ENCODE data around the gene NGDN. TPM values are rescaled to one million over a fixed set of nuclear protein-coding genes. Genes with fewer than 3 reads are reported as not detected.

Gene NGDN
- total RNA-seq, 1 experiment from 2014 or later: 42.0 TPM

DNA sequence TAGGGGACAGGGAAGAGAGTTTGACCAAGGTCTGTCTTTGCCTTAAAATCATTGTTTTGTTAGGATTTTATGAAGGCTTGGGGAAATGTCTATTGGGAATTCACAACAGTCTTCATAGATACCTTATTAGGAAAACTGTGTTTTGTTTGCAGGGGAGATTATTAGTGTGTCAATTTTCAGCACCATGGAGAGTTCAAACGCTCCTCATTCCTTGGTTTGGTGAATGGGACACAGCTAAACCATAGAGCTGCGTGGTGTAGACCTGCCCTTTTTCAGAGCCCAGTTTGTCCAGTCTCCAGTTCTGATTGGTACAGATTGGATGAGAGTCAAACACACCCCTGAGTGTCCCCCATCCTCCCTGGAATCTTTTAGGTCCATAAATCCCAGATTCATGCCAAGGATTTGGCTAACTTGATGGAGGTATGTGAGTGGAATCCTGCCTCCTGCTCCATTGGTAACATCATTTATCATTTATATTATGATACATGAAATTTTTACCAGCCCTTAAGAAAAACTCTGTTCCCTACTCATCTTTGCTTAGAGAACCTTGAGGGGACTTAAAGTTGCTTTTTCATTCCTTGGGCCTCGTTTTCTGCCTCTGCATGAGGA is 12.0 kb downstream of the NGDN start:
- Histone ChIP-seq H4K20me1 (ENCODE audit: insufficient read depth) (no peaks in the 10 kb centered on the region), H3K27me3 (ENCODE audit: insufficient read depth, low read length) (no peaks in the 10 kb centered on the region), H3K27ac (ENCODE audit: low read depth, low read length) (no peak overlapping the region), H3K9ac (ENCODE audit: low read length) (no peak overlapping the region), H3K4me3 (replicated peaks in 1 of 2; ENCODE audit: low read depth in 1 of 2, low read length in 2 of 2) (no peak overlapping the region), H3K79me2 (ENCODE audit: insufficient read depth, low read length) (0 out of 2 replicates have a peak, but pooled peaks cover 2% of the 10 kb centered on the region), H2AFZ (ENCODE audit: low read depth, low read length, poor library complexity, severe bottlenecking) (no peak overlapping the region), H3K4me2 (ENCODE audit: low read length) (no peak overlapping the region), H3K9me2 (ENCODE audit: insufficient read depth) (no peaks in the 10 kb centered on the region), H3K36me3 (ENCODE audit: control insufficient read depth in 1 of 2, insufficient read depth in 2 of 2, low read length in 2 of 2) (peaks cover 18 to 22% of the 10 kb centered on the region in 2 experiments), H3K9me3 (ENCODE audit: control insufficient read depth in 1 of 2, insufficient read depth in 1 of 2, low read depth in 1 of 2, low read length in 2 of 2) (no peaks in the 10 kb centered on the region), H3K4me1 (ENCODE audit: control insufficient read depth in 1 of 2, insufficient read depth in 2 of 2, low read length in 2 of 2) (no peaks in the 10 kb centered on the region)
- ChIA-PET RAD21 (ENCODE audit: low non-redundant PET in 1 of 2, low total read pairs in 2 of 2, uncharacterized antibody in 2 of 2, unreplicated experiment in 2 of 2) (no interaction called here), POLR2A (no interaction called here), CTCF (interaction anchor here (0.8 to 6.0 kb wide), 2 partner anchors 78 to 82 kb away, joined by 3 to 69 read pairs; no protein-coding TSS in a partner anchor)
- no TSS peak for BruUV-seq (replicated peaks)
- DNase-seq (ENCODE audit: low read depth, low spot score): no peak
- ATAC-seq: no peak
- intact Hi-C loops (cut with micrococcal nuclease): no loop called here
- TF ChIP-seq, protein P1, sequence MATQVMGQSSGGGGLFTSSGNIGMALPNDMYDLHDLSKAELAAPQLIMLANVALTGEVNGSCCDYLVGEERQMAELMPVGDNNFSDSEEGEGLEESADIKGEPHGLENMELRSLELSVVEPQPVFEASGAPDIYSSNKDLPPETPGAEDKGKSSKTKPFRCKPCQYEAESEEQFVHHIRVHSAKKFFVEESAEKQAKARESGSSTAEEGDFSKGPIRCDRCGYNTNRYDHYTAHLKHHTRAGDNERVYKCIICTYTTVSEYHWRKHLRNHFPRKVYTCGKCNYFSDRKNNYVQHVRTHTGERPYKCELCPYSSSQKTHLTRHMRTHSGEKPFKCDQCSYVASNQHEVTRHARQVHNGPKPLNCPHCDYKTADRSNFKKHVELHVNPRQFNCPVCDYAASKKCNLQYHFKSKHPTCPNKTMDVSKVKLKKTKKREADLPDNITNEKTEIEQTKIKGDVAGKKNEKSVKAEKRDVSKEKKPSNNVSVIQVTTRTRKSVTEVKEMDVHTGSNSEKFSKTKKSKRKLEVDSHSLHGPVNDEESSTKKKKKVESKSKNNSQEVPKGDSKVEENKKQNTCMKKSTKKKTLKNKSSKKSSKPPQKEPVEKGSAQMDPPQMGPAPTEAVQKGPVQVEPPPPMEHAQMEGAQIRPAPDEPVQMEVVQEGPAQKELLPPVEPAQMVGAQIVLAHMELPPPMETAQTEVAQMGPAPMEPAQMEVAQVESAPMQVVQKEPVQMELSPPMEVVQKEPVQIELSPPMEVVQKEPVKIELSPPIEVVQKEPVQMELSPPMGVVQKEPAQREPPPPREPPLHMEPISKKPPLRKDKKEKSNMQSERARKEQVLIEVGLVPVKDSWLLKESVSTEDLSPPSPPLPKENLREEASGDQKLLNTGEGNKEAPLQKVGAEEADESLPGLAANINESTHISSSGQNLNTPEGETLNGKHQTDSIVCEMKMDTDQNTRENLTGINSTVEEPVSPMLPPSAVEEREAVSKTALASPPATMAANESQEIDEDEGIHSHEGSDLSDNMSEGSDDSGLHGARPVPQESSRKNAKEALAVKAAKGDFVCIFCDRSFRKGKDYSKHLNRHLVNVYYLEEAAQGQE (IDR thresholded peaks at IDR 0.05; ENCODE audit: low read depth): peak; percentile 66
- TF ChIP-seq, protein P2, sequence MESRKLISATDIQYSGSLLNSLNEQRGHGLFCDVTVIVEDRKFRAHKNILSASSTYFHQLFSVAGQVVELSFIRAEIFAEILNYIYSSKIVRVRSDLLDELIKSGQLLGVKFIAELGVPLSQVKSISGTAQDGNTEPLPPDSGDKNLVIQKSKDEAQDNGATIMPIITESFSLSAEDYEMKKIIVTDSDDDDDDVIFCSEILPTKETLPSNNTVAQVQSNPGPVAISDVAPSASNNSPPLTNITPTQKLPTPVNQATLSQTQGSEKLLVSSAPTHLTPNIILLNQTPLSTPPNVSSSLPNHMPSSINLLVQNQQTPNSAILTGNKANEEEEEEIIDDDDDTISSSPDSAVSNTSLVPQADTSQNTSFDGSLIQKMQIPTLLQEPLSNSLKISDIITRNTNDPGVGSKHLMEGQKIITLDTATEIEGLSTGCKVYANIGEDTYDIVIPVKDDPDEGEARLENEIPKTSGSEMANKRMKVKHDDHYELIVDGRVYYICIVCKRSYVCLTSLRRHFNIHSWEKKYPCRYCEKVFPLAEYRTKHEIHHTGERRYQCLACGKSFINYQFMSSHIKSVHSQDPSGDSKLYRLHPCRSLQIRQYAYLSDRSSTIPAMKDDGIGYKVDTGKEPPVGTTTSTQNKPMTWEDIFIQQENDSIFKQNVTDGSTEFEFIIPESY (IDR thresholded peaks at IDR 0.05; ENCODE audit: extremely low read depth, insufficient replicate concordance, low read length): no peak

Measured in HCT116 (cell line).